Parathyroid adenoma (tissue), 2 donors: ENCODE data around the gene RNASE12.

Experiments used
- H2AFZ ChIP-seq: fragments of 300-600 bp; sonication (generic); one replicate; pipeline ENCODE4 v1.7.0; 2017; ENCODE audit warnings: antibody characterized with exemption, mild to moderate bottlenecking
- H3K27ac ChIP-seq: fragments of 300-600 bp; sonication (generic); one replicate; pipeline ENCODE4 v1.7.0; 2017
- H3K27me3 ChIP-seq: fragments of 300-600 bp; sonication (generic); one replicate; pipeline ENCODE4 v1.7.0; 2017; ENCODE audit warnings: low read length; ENCODE audit not compliant: control insufficient read depth, insufficient read depth
- H3K36me3 ChIP-seq: fragments of 300-600 bp; sonication (generic); one replicate; pipeline ENCODE4 v1.7.0; 2017; ENCODE audit warnings: low read length; ENCODE audit not compliant: control insufficient read depth, insufficient read depth
- H3K4me1 ChIP-seq: fragments of 300-600 bp; sonication (generic); one replicate; pipeline ENCODE4 v1.7.0; 2017; ENCODE audit warnings: control low read depth
- H3K4me2 ChIP-seq: fragments of 300-600 bp; sonication (generic); one replicate; pipeline ENCODE4 v1.7.0; 2017; ENCODE audit warnings: low read length
- H3K4me3 ChIP-seq: fragments of 300-600 bp; sonication (generic); one replicate; pipeline ENCODE4 v1.7.0; 2017; ENCODE audit warnings: low read depth, low read length
- H3K79me2 ChIP-seq: fragments of 300-600 bp; sonication (generic); one replicate; pipeline ENCODE4 v1.7.0; 2017; ENCODE audit warnings: control low read depth
- H3K9ac ChIP-seq: fragments of 300-600 bp; sonication (generic); one replicate; pipeline ENCODE4 v1.7.0; 2017; ENCODE audit warnings: mild to moderate bottlenecking
- H3K9me3 ChIP-seq: fragments of 300-600 bp; sonication (generic); one replicate; pipeline ENCODE4 v1.7.0; 2017; ENCODE audit warnings: low read length; ENCODE audit not compliant: control insufficient read depth
- TF ChIP-seq, protein P1 (sequence below): fragments of 300-600 bp; sonication (generic); IDR thresholded peaks from one replicate; pipeline ENCODE4 v1.7.0; 2017; ENCODE audit warnings: antibody characterized with exemption, mild to moderate bottlenecking
- donor health status: primary hyperparathyroidism.

The RNASE12 gene

DNA sequence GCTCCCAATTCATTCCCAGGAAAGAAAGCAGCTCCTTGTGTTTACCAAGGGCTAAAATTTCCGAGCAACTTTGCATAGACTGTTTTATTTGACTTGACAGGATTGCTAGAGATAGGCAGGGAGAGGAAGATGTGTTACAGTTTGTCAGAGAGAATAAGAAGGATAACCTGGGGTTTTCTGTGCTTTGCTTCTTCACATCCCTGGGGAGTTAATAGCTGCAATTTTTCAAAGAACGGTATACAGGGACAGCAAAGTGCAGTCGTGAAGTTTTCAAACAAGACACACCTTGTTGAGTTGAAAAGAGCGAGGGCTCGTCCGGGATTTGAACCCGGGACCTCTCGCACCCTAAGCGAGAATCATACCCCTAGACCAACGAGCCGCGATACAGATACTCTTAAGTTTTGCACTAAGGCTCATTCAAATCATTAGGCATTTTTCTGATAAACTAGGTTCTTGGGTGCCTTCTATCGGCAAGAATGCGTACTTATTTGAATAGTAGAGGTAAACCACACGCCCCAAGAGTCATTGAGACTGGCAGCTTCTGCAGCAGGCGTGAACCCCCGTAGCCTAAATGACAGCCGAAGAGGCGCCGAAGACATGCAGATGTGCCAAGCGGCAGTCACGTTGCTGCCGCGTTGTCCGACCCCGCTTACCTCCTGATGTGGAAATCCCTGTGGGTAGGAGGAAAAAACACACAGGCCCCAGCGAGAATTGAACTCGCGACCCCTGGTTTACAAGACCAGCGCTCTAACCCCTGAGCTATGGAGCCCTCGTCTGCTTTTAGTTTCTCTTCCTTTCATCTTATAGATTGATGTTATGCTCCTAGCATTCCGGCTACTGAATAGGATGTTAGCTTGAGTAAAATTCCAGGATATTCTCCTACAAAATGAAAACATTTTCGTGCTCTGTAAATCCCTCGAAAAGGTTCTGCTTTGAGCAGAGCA lies 22.2 kb upstream of the RNASE12 start:
- peak overlapping the region; percentile 87 for H2AFZ ChIP-seq
- H3K9ac ChIP-seq, result peak overlapping the region; percentile 13
- H3K4me2 ChIP-seq, result peak overlapping the region; percentile 86
- H3K27me3 ChIP-seq, result no peaks in the 10 kb centered on the region
- no peaks in the 10 kb centered on the region for H3K9me3 ChIP-seq
- no peaks in the 10 kb centered on the region for H3K79me2 ChIP-seq
- peaks cover 5% of the 10 kb centered on the region for H3K4me1 ChIP-seq
- no peaks in the 10 kb centered on the region for H3K36me3 ChIP-seq
- peak overlapping the region; percentile 87 for H3K27ac ChIP-seq
- peak overlapping the region; percentile 65 for H3K4me3 ChIP-seq
- TF ChIP-seq, protein P1, sequence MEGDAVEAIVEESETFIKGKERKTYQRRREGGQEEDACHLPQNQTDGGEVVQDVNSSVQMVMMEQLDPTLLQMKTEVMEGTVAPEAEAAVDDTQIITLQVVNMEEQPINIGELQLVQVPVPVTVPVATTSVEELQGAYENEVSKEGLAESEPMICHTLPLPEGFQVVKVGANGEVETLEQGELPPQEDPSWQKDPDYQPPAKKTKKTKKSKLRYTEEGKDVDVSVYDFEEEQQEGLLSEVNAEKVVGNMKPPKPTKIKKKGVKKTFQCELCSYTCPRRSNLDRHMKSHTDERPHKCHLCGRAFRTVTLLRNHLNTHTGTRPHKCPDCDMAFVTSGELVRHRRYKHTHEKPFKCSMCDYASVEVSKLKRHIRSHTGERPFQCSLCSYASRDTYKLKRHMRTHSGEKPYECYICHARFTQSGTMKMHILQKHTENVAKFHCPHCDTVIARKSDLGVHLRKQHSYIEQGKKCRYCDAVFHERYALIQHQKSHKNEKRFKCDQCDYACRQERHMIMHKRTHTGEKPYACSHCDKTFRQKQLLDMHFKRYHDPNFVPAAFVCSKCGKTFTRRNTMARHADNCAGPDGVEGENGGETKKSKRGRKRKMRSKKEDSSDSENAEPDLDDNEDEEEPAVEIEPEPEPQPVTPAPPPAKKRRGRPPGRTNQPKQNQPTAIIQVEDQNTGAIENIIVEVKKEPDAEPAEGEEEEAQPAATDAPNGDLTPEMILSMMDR, result peak; percentile 93

DNA sequence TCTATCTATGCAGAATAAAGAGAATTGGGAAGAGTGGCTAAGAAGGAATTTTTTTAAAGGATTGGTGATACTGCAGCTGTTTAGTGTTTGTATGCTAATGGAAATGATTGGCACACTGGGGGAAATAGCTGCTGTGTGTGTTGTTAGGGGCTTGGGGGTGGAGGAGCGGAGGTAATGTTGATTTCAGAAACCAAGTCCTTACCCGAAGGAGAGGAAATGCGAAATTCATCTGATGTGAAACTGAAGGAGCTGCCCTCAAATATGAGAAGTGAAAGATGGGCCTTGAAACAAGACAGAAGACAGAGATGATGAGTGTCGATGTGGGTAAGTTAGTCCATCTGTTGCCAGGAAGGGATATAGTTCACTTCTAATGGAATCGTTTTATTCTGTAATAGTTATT lies 21.2 kb upstream of the RNASE12 start:
- H2AFZ ChIP-seq, result no peak overlapping the region
- no peaks in the 10 kb centered on the region for H3K9me3 ChIP-seq
- H3K36me3 ChIP-seq, result no peaks in the 10 kb centered on the region
- no peak overlapping the region for H3K27ac ChIP-seq
- no peak overlapping the region for H3K9ac ChIP-seq
- H3K4me3 ChIP-seq, result no peak overlapping the region
- H3K79me2 ChIP-seq, result no peaks in the 10 kb centered on the region
- TF ChIP-seq, protein P1, result no peak
- no peaks in the 10 kb centered on the region for H3K27me3 ChIP-seq
- no peak overlapping the region for H3K4me2 ChIP-seq
- peaks cover 5% of the 10 kb centered on the region for H3K4me1 ChIP-seq

DNA sequence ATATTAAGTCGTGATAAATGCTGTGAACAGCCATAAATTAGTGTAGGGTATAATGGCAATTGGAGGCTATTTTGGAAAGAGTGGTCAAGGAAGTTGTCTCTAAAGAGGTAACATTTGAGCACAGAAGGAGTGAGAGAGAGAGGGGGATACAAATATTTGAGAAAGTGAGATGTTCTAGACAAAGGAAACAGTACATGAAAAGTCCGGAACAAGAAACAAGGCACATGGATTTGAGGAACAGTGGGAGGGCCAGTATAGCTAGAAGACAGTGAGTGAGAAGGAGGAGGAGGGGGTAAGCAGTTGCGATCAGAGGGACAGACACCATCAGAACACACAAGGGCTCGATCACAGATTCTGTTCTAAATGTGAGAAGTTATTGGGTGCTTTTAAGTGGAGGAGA lies 20.1 kb upstream of the RNASE12 start:
- Histone ChIP-seq H3K4me3 (no peak overlapping the region), H3K4me1 (peaks cover 5% of the 10 kb centered on the region), H3K4me2 (no peak overlapping the region), H3K9me3 (no peaks in the 10 kb centered on the region), H3K27ac (no peak overlapping the region), H2AFZ (no peak overlapping the region), H3K79me2 (no peaks in the 10 kb centered on the region), H3K27me3 (no peaks in the 10 kb centered on the region), H3K9ac (no peak overlapping the region), H3K36me3 (no peaks in the 10 kb centered on the region)
- TF ChIP-seq, protein P1, result no peak

DNA sequence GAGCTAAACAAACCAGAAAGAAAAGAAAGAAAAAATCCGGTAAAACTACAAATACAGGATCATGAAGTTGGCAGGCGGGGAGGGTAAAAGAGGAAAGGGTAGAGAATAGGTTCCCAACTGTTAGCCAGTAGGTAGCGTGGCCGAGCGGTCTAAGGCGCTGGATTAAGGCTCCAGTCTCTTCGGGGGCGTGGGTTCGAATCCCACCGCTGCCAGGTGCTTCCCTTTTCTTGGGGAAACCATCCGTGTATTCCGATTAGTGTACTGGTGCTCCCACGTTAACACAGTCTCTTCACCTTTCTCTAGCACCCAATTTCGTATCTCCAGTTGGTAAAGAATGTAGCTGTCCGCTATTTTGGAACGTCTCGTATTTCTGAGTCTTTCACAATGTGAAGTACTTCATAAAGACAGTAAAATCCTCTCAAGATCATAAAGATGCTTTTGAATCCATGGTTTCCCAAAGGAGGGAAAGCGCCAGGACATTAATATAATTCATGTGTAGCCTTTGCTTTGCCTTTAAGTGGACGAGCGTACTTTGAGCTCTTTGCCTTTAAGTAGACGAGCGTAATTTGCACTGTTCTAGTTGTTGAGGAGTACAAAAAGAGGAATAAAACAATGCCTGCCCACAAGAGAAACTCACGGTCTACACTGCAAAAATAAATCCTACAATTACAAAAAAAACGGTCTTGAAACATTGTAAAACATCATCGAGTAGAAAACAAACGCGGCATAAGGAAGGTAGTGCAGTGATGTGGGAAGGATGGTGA lies 19.0 kb upstream of the RNASE12 start:
- Histone ChIP-seq H3K9me3 (no peaks in the 10 kb centered on the region), H3K27ac (peak overlapping the region; percentile 40), H3K4me2 (peak overlapping the region; percentile 94), H3K4me3 (peak overlapping the region; percentile 90), H3K4me1 (peaks cover 5% of the 10 kb centered on the region), H3K36me3 (no peaks in the 10 kb centered on the region), H3K27me3 (no peaks in the 10 kb centered on the region), H3K79me2 (no peaks in the 10 kb centered on the region), H3K9ac (no peak overlapping the region), H2AFZ (peak overlapping the region; percentile 71)
- TF ChIP-seq, protein P1, result no peak
